NB4 (cell line): Measurements from ENCODE around the gene SRGAP1.

Experiments used
- DNase-seq: peaks from one replicate; pipeline ENCODE4 v3.0.0; 2010; ENCODE audit warnings: low read depth
- H3K4me3 ChIP-seq: one replicate; pipeline ENCODE4 v1.5.1; 2011; ENCODE audit warnings: mild to moderate bottlenecking, low read depth, low read length, moderate library complexity
- CTCF ChIP-seq: IDR thresholded peaks from one replicate; pipeline ENCODE4 v1.5.1; 2012; ENCODE audit warnings: low read depth, low read length
- MAX ChIP-seq: IDR thresholded peaks from 2 replicates; pipeline ENCODE4 v1.6.1; 2011; ENCODE audit warnings: low read depth, low read length
- MYC ChIP-seq: IDR thresholded peaks from 2 replicates; pipeline ENCODE4 v1.6.1; 2011; ENCODE audit warnings: low read depth, low read length
- POLR2A ChIP-seq: IDR thresholded peaks from 2 replicates; pipeline ENCODE4 v1.6.1; 2011; ENCODE audit warnings: mild to moderate bottlenecking; ENCODE audit not compliant: insufficient read length; ENCODE audit errors: extremely low read depth

Gene SRGAP1

GRCh38 chr12:63823040-63823439 lies 21.5 kb upstream of the SRGAP1 start:
- H3K4me3 ChIP-seq: no peak overlapping the region
- no peak for DNase-seq
- TF ChIP-seq MYC: no peak
- no peak for TF ChIP-seq POLR2A
- no peak for TF ChIP-seq MAX
- no peak for TF ChIP-seq CTCF

- peak; percentile 67 for DNase-seq
- TF ChIP-seq MYC (no peak), CTCF (peak; percentile 84)
- H3K4me3 ChIP-seq: no peak overlapping the region
Observed at GRCh38 chr12:63826006-63826585, 18.4 kb upstream of the SRGAP1 start.

GRCh38 chr12:63828867-63829266 lies 15.6 kb upstream of the SRGAP1 start:
- TF ChIP-seq MYC (no peak), MAX (no peak), POLR2A (no peak), CTCF (no peak)
- H3K4me3 ChIP-seq: no peak overlapping the region
- no peak for DNase-seq

- TF ChIP-seq POLR2A: no peak
- TF ChIP-seq MYC: no peak
- no peak for TF ChIP-seq CTCF
- TF ChIP-seq MAX: no peak
- no peak overlapping the region for H3K4me3 ChIP-seq
- no peak for DNase-seq
Observed at GRCh38 chr12:63836046-63836445, 8.5 kb upstream of the SRGAP1 start.

- H3K4me3 ChIP-seq: no peak overlapping the region
- no peak for TF ChIP-seq POLR2A
- DNase-seq: no peak
Observed at GRCh38 chr12:63836936-63837335, 7.6 kb upstream of the SRGAP1 start.

- no peak for DNase-seq
- TF ChIP-seq CTCF (no peak), POLR2A (no peak), MYC (no peak), MAX (no peak)
- no peak overlapping the region for H3K4me3 ChIP-seq
Observed at GRCh38 chr12:63838411-63838810, 6.1 kb upstream of the SRGAP1 start.
